Nucleus accumbens (tissue), 56 donors: Measurements from ENCODE around the gene ASS1.
"Not testable (repeated sequence)": the region's sequence is repeated elsewhere in the genome, so short reads cannot be mapped to it uniquely, and the experiment has no call there.

Experiments used
- DNase-seq, 56 donors: peaks; one replicate each; lab custom pipeline; 2025; lab: John Stamatoyannopoulos, UW

ASS1 gene

GRCh38 chr9:130444565-130445221 is at the start of gene ASS1:
ASS1 (plus strand) TSS chr9:130444961; CDS start chr9:130452229, 7,268 bp downstream.
- DNase-seq = peak in 14 of 56 donors; percentile 10 to 63 (median 19)

GRCh38 chr9:130395810-130396435 is 48.8 kb upstream of the ASS1 start:
- no peak for DNase-seq

GRCh38 chr9:130396581-130396980 is 48.2 kb upstream of the ASS1 start:
- DNase-seq = no peak

- DNase-seq = no peak
Observed at GRCh38 chr9:130398487-130399240, 46.1 kb upstream of the ASS1 start.

GRCh38 chr9:130399768-130400167 is 45.0 kb upstream of the ASS1 start:
- no peak for DNase-seq

DNA sequence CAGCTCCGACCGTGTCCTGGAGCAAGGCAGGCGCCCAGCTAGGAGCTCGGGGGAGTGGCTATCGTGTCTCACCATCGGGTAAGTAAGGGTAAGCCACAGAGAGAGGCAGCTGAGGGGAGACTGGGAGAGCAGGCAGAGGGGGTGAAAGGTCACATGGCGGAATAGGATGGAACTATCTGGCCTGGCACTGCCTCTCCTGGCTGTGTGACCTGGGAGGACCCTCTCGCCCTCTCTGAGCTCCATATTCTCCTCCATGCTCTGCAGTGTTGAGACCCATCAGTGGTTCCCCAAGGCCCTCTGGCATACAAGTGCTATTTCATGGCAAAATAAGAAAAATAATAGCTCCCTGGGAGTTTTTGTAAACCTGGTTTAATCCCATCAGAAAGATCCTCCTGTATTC is 43.9 kb upstream of the ASS1 start:
- DNase-seq = no peak

GRCh38 chr9:130401742-130402141 is 43.0 kb upstream of the ASS1 start:
- DNase-seq = not testable (repeated sequence)

GRCh38 chr9:130402243-130402642 is 42.5 kb upstream of the ASS1 start:
- DNase-seq = no peak

DNA sequence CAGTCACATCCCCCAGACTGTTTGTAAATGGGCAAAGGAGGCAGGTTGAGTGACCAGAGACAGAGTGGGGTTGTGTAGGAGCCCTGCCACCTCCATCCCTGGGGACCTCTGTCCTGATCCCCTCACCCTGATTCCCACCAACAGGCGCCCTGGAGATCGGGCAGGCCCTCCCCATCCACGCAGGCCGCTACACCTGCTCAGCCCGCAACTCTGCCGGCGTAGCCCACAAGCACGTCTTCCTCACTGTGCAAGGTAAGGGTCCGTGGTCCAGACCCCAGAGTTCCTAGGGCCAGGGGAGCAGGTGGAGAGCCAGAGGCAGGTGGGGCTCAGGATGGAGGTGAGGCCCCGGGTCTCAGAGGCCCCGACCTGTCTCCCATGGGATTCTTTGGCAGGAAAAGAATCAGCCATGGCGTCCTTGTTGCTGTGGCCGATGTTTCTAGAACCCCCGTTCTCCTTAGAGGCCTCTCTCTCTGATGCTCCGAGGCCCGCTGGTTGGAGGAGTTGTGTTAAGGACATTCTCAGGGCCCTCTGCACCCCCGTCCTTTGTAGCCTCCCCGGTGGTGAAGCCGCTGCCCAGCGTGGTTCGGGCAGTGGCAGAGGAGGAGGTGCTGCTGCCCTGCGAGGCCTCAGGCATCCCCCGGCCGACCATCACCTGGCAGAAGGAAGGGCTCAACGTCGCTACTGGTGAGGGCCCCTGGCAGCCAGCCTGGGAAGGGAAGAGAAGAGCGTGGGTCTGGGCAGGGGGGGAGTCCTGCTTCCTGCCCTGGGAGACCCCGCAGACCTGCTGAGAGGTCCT is 41.9 kb upstream of the ASS1 start:
- no peak for DNase-seq

DNA sequence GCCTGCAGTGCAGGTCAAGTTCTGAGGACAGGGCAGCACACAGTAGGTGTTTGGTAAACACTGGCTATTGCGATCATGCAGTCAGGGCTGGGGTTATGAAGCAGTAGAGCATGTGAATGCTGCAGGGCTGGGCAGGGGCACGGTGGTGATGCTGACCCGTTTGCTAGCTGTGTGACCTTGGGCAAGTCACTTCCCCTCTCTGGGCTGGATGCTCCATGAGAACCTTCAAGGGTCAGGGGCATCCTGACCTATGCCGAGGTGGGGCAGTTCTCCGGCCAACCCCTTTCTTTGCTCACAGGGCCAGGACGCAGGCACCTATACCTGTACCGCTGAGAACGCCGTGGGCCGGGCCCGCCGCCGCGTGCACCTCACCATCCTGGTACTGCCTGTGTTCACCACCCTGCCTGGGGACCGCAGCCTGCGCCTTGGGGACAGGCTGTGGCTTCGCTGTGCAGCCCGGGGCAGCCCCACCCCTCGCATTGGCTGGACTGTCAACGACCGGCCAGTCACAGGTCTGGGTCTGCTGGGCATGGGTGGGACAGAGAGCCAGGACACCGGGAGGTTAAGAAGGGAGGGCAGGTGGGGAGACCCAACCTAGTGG is 39.0 kb upstream of the ASS1 start:
- no peak for DNase-seq

- no peak for DNase-seq
Observed at GRCh38 chr9:130406278-130406895, 38.4 kb upstream of the ASS1 start.

DNA sequence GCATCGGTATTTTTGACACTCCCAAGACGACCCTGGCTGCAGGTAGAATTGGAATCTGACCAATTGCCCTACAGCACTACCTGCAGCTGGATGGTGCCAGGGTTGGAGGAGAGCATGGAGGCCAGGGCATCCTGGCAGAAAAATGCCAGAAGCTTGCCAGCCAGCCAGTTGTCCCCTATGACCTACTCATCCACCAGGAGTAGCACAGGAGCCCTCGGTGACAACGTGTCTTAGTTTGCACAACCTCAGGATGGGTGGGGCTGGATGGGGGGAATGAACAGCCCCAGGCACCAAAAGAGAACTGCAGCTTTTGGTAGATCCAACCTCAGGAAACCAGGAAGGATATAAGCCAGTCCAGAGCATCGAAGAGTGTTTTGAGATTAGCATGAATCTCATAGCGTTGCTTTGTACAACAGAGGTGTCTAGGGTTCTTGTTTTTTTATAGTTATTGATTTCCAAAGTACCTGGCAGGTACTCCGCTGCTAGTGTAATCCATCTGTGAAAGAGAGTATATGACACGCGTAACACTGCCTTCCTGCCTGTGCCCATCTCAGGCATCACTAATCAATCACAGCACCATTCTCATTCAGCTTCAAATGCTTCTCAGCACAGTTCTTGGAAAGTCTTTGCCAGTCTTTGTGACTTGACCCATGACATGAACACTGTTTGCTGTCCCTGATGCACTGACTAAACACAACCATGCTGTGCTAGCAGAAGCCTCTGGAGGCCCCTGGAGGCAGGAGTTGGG is 36.7 kb upstream of the ASS1 start:
- no peak for DNase-seq

DNA sequence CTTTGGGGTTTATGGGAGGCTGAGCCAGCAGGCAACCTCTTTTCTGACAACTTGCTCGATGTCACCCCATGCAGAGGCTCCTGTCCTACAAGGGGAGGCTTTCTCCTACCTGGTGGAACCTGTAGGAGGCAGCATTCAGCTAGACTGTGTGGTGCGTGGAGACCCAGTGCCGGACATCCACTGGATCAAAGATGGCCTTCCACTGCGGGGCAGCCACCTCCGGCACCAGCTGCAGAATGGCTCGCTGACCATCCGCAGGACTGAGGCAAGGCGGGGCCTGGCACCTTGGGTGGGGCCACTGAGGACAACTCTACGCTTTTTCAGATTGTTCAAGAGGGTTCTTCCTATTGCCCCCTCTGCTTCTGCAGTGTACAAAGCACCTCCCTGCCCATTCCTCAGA is 36.1 kb upstream of the ASS1 start:
- DNase-seq = no peak

GRCh38 chr9:130409246-130409645 is 35.5 kb upstream of the ASS1 start:
- DNase-seq = no peak

GRCh38 chr9:130410443-130410842 is 34.3 kb upstream of the ASS1 start:
- DNase-seq = no peak

DNA sequence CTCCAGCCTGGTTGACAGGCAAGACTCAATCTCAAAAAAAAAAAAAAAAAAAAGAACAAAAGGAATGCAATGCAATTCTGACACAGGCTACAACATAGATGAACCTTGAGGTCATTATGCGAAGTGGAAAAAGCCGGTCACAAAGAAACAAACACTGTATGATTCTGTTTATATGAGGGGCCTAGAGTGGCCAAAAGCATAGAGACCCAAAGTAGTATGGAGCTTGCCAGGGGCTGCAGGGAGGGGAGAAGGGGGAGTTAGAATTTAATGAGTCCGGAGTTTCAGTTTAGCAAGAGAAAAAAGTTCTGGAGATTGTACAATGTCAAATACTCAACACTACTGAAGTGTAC is 33.2 kb upstream of the ASS1 start:
- DNase-seq = no peak

DNA sequence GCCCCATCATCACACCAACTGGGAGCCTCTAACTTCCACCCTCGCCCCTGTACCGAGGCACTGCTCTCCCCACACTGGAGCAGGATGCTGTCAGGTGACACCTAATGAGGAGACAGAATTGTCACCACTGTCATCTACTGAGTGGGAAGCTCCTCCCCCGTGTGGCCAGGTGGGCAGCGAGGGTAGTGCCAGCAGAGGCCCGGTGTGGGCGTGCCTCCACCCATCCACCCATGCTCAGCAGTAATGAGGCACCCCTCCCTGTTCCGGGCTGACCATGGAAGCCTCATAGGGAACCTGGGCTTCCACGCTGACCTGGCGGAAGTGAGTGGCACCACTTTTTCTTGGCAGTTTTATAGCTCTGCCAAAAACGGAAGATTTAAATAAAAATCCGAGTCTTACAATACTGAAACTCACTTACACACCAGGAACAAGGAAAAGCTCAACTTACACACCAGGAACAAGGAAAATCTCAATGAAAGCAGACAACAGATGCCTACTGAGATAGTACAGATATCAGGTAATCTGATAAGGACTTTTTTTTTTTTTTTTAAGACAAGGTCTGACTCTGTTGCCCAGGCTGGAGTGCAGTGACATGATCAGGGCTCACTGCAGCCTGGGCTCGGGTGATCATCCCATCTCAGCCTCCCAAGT is 30.6 kb upstream of the ASS1 start:
- no peak for DNase-seq

GRCh38 chr9:130414910-130415746 is 29.6 kb upstream of the ASS1 start:
- DNase-seq = no peak
